HG02763 (cell line): ENCODE results near the gene WDR38.
"Not testable (repeated sequence)": the region's sequence is repeated elsewhere in the genome, so short reads cannot be mapped to it uniquely, and the experiment has no call there.

Experiments used
- ATAC-seq: cut with Tn5 transposase; IDR thresholded peaks from one replicate; pipeline ENCODE4 v1.9.1; 2021; ENCODE audit warnings: mild to moderate bottlenecking, moderate library complexity; ENCODE audit not compliant: unreplicated experiment

WDR38 gene

DNA sequence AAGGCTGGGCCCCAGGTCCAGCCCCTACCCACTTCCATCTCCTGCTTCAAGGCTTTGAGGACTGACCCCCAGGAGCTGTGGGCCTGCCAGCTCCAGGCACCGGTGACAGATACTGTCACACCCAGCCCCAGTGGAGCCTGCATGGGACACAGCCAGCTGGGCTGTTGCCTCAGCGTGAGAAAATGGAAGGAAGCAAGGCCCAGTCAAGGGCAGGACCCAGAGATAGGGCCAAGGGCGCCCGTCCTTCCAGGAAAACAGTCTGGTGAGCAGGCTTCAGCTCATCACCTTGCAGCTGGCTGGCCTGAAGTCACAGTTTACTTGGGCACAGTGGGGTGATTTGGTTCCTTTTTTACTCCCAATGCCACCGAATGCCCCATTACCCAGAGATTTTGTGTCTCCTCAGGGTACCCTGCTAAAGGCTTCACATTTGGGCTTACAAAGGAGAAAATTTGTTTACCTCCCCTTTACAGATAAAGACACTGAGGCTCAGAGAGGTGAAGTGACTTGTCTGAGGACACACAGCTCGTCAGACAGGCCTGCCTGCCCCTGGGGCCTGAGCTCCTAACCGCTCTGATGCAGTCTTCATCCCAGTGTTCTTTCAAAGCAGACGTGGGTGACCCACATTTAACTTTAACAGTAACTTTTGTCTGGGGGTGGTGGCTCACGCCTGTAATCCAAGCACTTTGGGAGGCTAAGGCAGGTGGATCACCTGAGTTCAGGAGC lies 21.5 kb upstream of the WDR38 start:
- no peak for ATAC-seq

DNA sequence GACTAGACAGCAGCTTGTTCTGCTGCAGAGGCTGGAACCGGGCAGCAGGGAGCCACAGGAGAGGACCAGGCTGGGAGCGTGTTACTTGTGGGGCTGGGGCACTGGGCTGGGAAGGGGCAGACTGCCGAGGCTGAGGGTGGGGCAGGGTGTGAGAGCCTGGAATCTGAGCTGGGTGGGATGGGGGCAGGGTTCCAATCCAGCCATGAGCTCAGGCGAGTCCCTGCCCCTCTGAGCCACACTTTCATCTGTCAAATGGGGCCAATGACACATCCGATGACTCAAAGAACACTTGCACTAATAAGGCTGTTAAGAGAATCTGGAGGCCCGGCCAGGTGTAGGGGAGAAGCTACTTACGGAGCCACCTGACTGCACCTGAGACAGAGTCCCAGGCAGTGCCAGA lies 18.7 kb upstream of the WDR38 start:
- ATAC-seq = no peak

DNA sequence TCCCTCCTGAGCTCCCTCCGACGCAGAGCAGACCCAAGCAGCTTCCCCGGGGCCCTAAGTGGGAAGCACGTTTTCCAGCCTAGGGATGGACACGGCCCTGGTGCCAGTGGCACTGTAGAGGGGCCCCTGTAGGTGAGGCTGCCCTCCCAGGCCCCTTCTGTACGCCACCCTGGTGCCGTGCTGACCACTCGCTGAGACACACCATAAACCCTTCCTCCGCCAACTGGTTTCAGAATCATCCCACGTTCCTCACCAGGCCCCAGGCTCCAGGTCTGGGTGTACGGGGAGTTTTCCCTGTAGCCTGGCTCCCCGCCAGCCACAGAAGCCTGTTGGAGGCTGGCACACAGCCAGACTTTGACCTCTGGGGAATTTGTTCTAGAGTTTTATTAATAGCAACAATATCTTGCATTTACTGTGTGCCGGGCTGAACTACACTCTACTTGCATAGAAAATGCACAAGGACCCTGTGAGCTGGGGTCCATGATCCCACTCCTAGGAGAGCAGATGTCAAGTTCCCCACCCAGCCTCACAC lies 18.2 kb upstream of the WDR38 start:
- ATAC-seq = no peak

DNA sequence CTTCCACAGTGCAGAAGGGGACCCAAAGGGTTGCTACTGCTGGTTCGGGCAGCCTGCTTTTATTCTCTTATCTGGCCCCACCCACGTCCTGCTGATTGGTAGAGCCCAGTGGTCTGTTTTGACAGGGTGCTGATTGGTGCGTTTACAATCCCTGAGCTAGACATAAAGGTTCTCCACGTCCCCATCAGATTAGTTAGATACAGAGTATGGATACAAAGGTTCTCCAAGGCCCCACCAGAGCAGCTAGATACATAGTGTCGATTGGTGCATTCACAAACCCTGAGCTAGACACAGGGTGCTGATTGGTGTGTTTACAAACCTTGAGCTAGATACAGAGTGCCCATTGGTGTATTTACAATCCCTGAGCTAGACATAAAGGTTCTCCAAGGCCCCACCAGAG lies 15.1 kb upstream of the WDR38 start:
- not testable (repeated sequence) for ATAC-seq

DNA sequence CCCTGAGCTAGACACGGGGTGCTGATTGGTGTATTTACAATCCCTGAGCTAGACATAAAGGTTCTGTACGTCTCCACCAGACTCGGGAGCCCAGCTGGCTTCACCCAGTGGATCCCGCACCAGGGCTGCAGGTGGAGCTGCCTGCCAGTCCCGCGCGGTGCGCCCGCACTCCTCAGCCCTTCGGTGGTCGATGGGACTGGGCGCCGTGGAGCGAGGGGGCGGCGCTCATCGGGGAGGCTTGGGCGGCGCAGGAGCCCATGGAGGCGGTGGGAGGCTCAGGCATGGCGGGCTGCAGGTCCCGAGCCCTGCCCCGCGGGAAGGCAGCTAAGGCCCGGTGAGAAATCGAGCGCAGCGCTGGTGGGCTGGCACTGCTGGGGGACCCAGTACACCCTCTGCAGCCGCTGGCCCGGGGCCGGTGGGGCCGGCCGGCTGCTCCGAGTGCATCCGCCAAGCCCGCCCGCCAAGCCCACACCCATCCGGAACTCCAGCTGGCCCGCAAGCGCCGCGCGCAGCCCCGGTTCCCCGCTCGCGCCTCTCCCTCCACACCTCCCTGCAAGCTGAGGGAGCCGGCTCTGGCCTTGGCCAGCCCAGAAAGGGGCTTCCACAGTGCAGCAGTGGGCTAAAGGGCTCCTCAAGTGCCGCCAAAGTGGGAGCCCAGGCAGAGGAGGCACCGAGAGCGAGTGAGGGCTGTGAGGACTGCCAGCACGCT lies 14.5 kb upstream of the WDR38 start:
- not testable (repeated sequence) for ATAC-seq

DNA sequence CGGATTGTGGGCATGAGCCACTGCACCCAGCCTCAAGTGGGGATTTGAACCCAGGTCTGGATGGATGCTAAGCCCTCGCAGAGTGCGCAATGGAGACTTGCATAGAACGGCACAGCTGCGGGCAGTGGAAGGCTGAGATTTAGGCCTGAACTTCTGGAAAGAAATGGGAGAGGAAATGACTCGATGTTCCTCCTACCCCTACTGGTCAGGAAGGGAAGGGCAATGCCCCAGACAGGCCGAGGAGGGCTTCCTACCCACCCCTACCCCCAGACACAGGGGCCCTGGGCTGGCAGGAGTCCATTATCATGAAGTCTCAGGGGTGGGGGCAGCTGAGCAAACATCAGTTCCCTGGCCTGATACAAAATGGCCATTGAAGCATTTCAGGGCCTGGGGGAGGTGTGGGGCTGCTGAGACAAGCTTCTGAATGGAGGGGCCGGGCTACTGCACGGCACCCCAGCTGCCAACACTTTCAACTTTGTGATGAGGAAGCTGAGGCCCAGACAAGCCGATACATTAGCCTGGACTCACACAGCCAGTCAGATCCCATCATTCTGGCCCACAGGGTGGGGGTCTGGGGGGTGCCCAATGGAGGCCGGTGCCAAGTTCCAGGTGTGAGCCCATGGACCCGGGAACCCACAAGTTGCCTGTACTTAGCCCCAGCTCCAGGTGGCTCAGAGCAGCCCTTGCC lies 13.5 kb upstream of the WDR38 start:
- ATAC-seq = no peak

DNA sequence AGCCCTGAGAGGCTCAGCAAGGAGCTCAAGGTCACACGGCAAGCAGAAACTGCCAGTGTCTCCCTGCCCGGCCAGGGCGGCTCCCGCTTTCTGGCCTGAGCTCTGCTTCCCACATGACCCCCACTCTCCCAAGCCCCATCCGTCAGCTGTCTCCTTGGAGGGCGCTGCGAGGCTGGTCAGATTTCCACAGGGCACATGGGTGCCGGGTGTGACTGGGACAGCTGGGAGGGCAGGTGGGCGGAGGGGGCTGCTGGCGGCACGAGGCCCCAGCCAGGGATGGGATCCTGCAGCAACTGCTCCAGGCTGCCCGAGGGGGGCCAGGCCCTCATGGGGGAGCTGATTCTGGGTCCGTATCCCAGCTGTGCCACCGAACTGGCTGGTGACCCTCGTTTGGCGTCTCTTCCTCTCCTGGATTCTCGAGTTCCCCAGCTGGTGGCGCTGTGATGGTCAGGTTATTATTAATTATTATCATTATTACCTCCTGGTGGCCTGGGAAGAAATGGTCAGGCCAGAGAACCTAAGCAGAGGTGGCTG lies 12.9 kb upstream of the WDR38 start:
- ATAC-seq = no peak

DNA sequence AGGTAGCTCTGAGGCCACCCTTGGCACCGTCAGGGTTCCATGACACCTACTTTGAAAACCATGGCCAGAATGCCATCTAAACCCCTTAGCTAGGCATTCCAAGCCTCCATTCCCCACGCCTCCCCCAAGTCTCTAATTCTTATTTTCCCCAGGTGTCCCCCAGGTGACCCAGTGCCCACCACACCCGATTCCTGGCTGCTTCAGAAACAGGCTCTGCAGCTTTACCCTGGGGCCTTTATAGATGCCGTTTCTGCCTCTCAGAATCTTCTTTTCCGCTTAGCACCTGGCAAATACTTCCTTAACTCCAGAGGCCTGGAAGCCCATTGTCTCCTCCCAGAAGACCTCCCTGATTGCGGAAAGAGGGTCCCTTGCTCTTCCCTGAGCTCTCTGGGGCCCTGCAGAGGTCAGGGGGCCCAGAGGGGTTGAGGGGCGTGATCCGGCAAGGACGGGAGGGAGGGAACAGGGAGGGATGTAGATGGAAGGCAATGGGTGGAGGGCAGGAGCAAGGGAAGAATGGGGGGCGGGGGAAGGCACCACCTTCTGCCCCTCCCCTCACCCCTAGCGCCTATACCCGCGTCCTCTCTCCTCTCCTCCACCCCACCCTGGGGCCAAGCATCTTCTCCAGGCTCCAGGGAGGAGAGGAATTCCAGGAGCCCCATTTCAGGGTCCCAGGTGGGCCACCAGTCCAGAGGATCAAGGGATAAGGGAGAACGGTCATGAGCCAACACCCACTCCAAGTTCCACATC lies 12.0 kb upstream of the WDR38 start:
- ATAC-seq = no peak

DNA sequence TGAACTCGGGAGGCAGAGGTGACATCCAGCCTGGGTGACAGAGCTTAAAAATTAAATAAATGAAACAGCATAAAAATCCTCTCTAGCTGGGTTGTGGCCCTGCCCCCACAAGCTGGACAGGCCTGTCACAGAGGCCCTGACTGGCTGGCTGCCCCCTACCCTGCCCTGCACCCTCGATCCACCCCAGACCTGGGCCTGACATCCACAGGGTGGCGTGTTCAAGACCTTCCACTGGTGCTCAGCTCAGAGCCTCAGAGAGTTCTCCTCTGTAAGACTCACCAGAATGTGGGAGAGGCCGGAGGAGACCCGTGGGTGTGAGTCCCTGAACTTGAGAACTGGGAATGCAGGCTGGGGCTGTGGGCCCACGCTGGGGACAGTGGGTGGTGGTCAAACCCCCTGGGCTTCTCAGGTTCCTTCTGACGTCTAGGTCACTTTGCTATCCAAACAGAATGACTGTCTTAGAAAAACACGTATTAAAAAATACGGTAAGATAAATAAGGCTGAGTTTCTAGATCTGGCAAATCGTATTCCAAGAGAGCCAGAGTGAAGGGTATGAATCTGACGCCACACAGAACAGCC lies 9.7 kb upstream of the WDR38 start:
- ATAC-seq = no peak

DNA sequence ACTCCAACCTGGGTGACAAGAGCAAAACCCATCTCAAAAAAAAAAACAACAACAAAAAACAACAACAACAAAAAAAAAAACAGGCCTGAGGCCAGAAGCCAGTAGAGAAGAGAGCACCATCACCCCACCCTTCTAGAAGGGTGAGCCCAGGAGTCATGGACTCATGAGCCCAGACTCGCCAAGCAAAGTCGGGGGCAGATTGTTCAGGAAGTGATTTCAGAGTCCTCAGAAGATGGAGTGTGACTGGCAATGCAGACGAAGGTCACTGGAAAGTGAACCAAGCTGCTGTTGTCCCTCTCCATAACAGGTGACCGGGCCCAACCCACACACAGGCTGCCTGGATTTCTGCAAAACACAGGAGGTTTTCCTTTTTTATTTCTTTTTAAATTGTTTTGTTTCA lies 9.0 kb upstream of the WDR38 start:
- no peak for ATAC-seq

DNA sequence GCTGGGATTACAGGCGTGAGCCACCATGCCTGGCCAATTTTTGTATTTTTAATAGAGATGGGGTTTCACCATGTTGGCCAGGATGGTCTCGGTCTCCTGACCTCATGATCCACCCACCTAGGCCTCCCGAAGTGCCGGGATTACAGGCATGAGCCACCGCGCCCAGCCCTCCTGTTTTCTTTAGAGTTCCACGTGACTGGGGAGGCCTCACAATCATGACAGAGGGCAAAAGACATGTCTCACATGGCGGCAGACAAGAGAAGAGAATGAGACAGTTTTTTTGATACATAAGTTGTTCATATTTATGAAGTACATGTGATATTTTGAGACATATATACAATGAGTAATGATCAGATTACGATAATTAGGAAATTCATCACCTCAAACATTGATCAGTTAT lies 6.8 kb upstream of the WDR38 start:
- ATAC-seq = not testable (repeated sequence)

DNA sequence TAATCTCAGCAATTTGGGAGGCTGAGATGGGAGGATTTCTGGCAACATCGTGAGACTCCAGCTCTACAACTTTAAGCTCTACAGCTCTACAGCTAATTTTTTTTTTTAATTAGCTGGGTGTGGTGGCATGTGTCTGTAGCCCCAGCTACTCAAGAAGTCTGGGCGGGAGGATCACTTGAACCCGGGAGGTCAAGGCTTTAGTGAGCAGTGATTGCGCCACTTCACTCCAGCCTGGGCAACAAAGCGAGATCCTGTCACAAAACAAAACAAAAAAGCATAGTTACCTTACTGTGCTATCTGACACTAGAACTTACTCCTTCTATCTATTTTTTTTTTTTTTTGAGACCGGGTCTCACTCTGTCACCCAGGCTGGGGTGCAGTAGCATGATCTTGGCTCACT lies 6.3 kb upstream of the WDR38 start:
- ATAC-seq = no peak

DNA sequence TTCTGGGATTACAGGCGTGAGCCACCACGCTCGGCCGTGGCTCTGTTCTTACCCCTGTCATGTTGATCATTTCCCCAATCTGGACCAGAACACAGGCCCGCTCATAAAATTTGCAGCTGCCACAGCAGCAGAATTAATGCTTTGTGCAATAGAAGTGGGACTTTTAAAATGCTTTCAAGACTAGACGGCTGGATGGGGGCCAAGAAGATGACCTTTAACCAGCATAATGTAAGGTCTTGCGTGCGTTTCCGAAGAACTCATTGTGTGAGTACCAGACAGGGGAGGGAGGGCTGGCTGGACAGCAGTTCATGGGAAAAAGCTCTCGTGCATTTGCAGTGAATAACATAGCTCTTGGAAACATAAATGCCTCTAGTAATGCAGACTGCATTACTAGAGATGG lies 3.5 kb upstream of the WDR38 start:
- ATAC-seq = no peak

DNA sequence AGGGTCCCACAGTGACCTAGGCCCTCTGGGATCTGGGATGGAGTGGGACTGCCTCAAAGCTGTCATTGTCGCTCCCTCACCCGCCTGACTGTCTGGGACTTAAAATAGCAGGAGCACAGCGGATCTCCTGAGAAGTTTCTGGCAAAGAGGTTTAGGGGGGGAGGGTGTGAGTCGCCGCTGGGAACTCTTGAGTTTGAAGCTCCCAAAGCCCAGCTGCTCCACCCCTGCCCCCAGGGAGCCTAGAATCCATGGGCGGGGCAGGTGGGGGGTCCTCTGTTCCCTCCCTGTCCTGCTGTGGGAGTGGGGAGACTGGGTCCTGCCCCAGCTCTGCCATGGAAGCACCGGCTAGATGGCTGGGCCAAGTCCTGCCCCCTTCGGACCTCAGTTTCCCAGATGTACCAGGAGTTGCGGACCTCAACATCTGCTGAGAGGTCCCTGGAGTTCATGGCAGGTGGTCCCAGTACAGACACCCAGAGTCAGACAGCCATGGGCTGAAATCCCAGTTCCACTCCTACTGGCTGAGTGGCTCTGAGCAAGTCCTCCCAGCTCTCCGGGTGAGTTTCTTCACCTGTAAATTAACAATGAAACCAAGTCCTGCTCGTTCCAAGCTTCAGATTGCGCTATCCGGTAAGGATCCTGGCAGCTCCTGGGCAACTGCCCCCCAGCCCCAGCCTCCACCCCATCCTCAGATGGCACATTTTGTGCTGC lies 985 bp upstream of the WDR38 start:
- ATAC-seq = no peak

DNA sequence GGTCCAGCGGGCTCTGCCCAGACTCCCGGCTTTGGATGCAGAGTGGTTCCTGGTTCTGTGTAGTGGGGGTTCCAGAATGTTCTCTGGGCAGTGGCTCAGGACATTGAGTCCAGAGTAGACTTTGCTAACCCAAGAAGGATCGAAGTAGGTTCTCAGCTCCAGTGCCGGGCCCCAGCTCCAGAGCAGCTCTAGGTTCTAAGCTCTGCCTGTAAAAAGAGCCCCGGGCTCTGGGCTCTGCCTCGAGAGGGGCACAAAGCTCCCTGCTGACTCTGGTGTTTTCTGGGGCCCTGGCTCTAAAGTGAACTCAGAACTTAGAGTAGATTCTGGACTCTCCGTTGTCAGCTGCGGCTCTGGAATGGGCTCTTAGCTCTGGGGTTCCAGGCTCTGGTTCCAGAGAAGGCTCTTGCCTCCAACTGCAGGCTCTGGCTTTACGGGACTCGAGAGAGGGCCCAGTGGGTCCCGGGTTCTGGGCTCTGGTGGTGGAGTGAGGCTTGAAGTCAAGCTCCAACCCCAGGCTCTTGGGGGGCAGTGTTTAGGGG lies 414 bp downstream of the WDR38 start:
- ATAC-seq = no peak

DNA sequence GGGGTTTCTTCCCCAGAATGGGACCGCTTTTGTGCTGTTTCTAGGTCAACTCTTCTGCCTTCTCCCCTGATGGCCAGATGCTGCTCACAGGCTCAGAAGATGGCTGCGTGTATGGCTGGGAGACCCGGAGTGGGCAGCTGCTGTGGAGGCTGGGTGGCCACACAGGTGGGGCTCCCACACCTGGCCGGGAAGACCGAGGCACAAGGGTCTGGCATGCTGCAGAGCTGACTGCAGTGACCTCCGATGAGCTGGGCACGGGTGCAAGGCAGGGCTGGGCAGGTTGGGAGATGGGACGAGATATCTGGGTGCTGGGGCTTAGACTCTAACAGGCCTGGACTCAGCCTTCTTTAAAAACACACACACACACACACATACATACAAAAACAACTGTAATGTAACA lies 901 bp downstream of the WDR38 start:
- ATAC-seq = no peak

DNA sequence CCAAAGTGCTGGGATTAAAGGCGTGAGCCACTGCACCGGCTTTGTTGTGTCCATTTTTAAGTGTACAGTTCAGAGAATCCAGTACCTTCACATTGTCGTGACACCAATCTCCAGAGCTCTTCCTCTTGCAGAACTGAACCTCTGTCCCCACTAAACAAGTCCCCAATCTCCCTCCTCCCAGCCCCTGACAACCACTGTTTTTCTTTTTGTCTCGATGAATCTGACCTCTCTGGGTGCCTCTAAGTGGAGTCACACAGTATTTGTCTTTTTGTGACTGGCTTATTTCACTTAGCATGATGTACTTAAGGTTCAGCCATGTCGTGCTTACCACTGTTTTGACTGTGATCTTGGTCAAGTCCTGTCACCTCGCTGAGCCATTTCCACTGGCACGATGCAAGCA lies 1.6 kb downstream of the WDR38 start:
- ATAC-seq = no peak

DNA sequence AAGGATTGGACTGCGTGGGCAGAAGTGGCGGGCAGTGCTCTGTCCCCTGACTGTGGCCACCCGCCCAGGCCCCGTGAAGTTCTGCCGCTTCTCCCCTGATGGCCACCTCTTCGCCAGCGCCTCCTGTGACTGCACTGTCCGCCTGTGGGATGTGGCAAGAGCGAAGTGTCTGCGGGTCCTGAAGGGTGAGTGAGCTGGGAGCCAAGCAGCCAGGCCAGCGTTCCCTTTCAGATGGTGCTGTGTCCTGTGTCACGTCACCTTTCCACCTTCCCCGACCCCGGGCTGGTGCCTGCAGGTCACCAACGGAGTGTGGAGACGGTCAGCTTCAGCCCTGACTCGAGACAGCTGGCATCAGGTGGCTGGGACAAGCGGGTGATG lies 2.3 kb downstream of the WDR38 start:
- no peak for ATAC-seq

DNA sequence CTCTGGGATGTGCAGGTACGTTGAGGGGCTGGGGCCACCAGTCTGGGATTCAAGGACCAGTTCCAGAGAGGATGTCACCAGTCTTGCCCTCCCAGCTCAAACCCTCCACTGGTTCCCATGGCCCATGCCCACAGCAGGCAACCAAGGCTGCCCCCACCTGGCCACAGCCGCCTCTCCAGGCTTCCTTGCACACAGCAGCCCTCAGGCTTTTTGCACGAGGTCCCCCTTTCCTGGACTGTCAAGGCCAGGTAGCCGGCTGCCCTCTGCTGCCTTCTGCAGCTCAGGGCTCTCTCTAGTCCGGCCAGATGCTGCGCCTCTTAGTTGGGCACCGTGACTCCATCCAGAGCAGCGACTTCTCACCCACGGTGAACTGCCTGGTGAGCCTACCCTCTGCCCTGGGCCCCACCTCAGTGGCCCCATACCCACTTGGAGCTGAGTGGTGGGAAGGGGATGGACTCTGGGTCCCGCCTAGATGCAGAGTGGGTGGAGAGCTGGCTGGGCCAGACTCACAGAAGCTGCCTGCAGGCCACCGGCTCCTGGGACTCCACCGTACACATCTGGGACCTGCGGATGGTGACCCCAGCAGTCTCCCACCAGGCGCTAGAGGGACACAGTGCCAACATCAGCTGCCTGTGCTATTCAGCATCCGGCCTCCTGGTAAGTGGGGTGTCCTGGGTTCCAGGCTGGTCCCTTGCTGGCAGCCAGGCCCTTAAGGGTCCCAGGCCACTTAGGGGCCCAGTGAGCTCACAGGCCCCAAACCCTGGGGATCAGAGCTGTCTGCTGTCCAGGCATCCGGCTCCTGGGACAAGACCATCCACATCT lies 2.9 kb downstream of the WDR38 start:
- ATAC-seq = no peak
